ENCODE measurements around the gene PRIM2.
"Not testable (repeated sequence)": the region's sequence is repeated elsewhere in the genome, so short reads cannot be mapped to it uniquely, and the experiment has no call there.

DNA sequence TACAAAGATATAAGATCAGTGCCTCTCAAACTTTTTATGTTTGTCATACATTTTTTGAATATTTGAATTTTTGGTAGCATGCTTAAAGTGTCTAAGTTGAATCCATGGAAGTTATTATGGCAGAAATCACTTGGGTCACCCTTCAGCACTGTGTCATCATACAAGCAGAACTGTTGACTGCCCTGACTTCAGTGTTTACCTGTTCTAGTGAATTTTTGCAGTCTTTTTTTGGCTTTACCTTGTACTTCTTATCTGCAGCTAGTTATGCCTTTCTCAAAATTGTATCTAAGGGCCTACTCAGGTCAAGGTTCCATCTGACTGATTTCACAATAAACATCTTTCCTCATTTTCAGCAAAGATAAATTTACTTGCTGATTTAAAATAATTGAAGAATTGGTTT lies 241.7 kb downstream of the PRIM2 start:
- TF ChIP-seq POLR2A, POLR2AphosphoS5 (IDR thresholded peaks at IDR 0.05): not testable (repeated sequence)
- TF ChIP-seq, protein P1, sequence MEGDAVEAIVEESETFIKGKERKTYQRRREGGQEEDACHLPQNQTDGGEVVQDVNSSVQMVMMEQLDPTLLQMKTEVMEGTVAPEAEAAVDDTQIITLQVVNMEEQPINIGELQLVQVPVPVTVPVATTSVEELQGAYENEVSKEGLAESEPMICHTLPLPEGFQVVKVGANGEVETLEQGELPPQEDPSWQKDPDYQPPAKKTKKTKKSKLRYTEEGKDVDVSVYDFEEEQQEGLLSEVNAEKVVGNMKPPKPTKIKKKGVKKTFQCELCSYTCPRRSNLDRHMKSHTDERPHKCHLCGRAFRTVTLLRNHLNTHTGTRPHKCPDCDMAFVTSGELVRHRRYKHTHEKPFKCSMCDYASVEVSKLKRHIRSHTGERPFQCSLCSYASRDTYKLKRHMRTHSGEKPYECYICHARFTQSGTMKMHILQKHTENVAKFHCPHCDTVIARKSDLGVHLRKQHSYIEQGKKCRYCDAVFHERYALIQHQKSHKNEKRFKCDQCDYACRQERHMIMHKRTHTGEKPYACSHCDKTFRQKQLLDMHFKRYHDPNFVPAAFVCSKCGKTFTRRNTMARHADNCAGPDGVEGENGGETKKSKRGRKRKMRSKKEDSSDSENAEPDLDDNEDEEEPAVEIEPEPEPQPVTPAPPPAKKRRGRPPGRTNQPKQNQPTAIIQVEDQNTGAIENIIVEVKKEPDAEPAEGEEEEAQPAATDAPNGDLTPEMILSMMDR (IDR thresholded peaks at IDR 0.05): not testable (repeated sequence)
